ENCODE data around the gene DCUN1D1.

GRCh38 chr3:182969853-182970252 is 10.5 kb downstream of the DCUN1D1 start:
- TF ChIP-seq TEAD4 (IDR thresholded peaks at IDR 0.05; ENCODE audit: low read depth, low read length): no peak
- no peak for TF ChIP-seq CREB1 (IDR thresholded peaks at IDR 0.05)
- TF ChIP-seq, protein P1, sequence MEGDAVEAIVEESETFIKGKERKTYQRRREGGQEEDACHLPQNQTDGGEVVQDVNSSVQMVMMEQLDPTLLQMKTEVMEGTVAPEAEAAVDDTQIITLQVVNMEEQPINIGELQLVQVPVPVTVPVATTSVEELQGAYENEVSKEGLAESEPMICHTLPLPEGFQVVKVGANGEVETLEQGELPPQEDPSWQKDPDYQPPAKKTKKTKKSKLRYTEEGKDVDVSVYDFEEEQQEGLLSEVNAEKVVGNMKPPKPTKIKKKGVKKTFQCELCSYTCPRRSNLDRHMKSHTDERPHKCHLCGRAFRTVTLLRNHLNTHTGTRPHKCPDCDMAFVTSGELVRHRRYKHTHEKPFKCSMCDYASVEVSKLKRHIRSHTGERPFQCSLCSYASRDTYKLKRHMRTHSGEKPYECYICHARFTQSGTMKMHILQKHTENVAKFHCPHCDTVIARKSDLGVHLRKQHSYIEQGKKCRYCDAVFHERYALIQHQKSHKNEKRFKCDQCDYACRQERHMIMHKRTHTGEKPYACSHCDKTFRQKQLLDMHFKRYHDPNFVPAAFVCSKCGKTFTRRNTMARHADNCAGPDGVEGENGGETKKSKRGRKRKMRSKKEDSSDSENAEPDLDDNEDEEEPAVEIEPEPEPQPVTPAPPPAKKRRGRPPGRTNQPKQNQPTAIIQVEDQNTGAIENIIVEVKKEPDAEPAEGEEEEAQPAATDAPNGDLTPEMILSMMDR (IDR thresholded peaks at IDR 0.05; ENCODE audit: control extremely low read depth in 1 of 3, insufficient read depth in 1 of 3, low read depth in 1 of 3, low read length in 3 of 3): no peak
- TF ChIP-seq RFX5 (IDR thresholded peaks at IDR 0.05; ENCODE audit: borderline replicate concordance, low read depth, low read length): no peak
- TF ChIP-seq, protein P2, sequence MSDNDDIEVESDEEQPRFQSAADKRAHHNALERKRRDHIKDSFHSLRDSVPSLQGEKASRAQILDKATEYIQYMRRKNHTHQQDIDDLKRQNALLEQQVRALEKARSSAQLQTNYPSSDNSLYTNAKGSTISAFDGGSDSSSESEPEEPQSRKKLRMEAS (IDR thresholded peaks at IDR 0.05): no peak
- TF ChIP-seq HDAC6 (IDR thresholded peaks at IDR 0.05; ENCODE audit: low read depth, low read length): no peak
- TF ChIP-seq TAF1 (IDR thresholded peaks at IDR 0.05; ENCODE audit: low read depth, low read length): no peak
- TF ChIP-seq EP300 (IDR thresholded peaks at IDR 0.05; ENCODE audit: borderline replicate concordance in 1 of 2, low read depth in 2 of 2, low read length in 2 of 2): no peak
- TF ChIP-seq EGR1 (IDR thresholded peaks at IDR 0.05; ENCODE audit: borderline replicate concordance, low read depth, low read length): no peak
- no peak for TF ChIP-seq EZH2 (IDR thresholded peaks at IDR 0.05; ENCODE audit: low read depth, low read length, severe bottlenecking)
